GM12892 (cell line): ENCODE measurements around the gene TES.

Experiments
- POLR2A ChIP-seq: IDR thresholded peaks from 2 replicates; pipeline ENCODE4 v1.6.1; 2011; ENCODE audit warnings: low read depth, low read length, control low read depth
- POLR2AphosphoS5 ChIP-seq: IDR thresholded peaks from 2 replicates; pipeline ENCODE4 v1.6.1; 2011; ENCODE audit warnings: low read depth, low read length, control low read depth
- TAF1 ChIP-seq: IDR thresholded peaks from 2 replicates; pipeline ENCODE4 v1.6.1; 2011; ENCODE audit warnings: low read depth, mild to moderate bottlenecking, control low read depth, low read length, borderline replicate concordance

DNA sequence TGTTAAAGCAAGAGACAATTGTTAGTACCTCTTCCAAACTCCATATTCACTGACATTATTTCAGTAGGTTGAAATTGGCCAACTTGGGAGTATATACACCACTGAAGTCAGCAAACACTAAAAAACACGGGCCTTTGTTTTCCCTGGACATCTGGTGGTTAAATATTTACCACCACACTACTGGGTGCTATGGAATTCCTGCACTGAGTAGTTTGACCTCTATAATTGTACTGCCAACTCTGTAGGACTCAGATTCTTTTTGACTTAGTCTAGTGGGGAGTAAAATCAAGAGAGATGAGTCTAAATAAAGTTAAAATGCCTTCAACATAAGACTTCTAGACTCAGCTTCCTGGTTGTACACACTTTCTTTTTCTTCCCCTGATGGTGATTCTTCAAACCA lies 41.3 kb upstream of the TES start:
- TF ChIP-seq POLR2AphosphoS5 (no peak), POLR2A (no peak), TAF1 (no peak)
